H9 (cell line): Measurements from ENCODE around the gene MAD1L1. TPM values are rescaled to one million over a fixed set of nuclear protein-coding genes. Genes with fewer than 3 reads are reported as not detected.
A peak's percentile ranks its signal among the peaks of the same experiment; 100 is the strongest.

Experiments
- DNase-seq: peaks from one replicate; pipeline ENCODE4 v3.0.0-alpha.2; 2017
- H2AFZ ChIP-seq: one replicate; pipeline ENCODE4 v1.6.1; 2013; ENCODE audit warnings: mild to moderate bottlenecking, low read length, control low read depth, moderate library complexity
- H2AK5ac ChIP-seq: 2 replicates; pipeline ENCODE4 v1.6.1; 2013; ENCODE audit warnings: low read length, control low read depth, mixed read lengths; ENCODE audit not compliant: insufficient read length
- H2BK120ac ChIP-seq: one replicate; pipeline ENCODE4 v1.6.1; 2013; ENCODE audit warnings: low read depth, mild to moderate bottlenecking, low read length, control low read depth, inconsistent platforms; ENCODE audit not compliant: poor library complexity, severe bottlenecking
- H2BK12ac ChIP-seq: 2 replicates; pipeline ENCODE4 v1.6.1; 2013; ENCODE audit warnings: low read length, control low read depth, mixed read lengths, low read depth; ENCODE audit not compliant: insufficient read length
- H2BK15ac ChIP-seq: 2 replicates; pipeline ENCODE4 v1.6.1; 2013; ENCODE audit warnings: low read depth, low read length, control low read depth
- H2BK20ac ChIP-seq: one replicate; pipeline ENCODE4 v1.6.1; 2013; ENCODE audit warnings: low read depth, mild to moderate bottlenecking, low read length, control low read depth, inconsistent platforms; ENCODE audit not compliant: poor library complexity, severe bottlenecking
- H2BK5ac ChIP-seq: 2 replicates; pipeline ENCODE4 v1.6.1; 2013; ENCODE audit warnings: low read length, control low read depth, mixed read lengths; ENCODE audit not compliant: insufficient read length
- H3K14ac ChIP-seq: 2 replicates; pipeline ENCODE4 v1.6.1; 2013; ENCODE audit warnings: low read length, control low read depth; ENCODE audit not compliant: insufficient read depth
- H3K18ac ChIP-seq: 2 replicates; pipeline ENCODE4 v1.6.1; 2013; ENCODE audit warnings: low read depth, mild to moderate bottlenecking, mixed read lengths, low read length, control low read depth; ENCODE audit not compliant: insufficient read length
- H3K23ac ChIP-seq: 2 replicates; pipeline ENCODE4 v1.6.1; 2013; ENCODE audit warnings: low read length, control low read depth, mixed read lengths, low read depth; ENCODE audit not compliant: insufficient read length
- H3K23me2 ChIP-seq: 2 replicates; pipeline ENCODE4 v1.6.1; 2013; ENCODE audit warnings: low read depth, mild to moderate bottlenecking, mixed read lengths, low read length, control low read depth; ENCODE audit not compliant: insufficient read length, poor library complexity, severe bottlenecking
- H3K27ac ChIP-seq: 2 replicates; pipeline ENCODE4 v1.5.1; 2013; ENCODE audit warnings: low read length, control low read depth, mixed read lengths, low read depth; ENCODE audit not compliant: insufficient read length
- H3K27me3 ChIP-seq: 2 replicates; pipeline ENCODE4 v1.6.1; 2013; ENCODE audit warnings: low read length, control low read depth, inconsistent platforms; ENCODE audit not compliant: insufficient read depth
- H3K4ac ChIP-seq: 2 replicates; pipeline ENCODE4 v1.6.1; 2013; ENCODE audit warnings: low read depth, mild to moderate bottlenecking, control low read depth, inconsistent platforms, low read length, moderate library complexity
- H3K4me1 ChIP-seq: 2 replicates; pipeline ENCODE4 v1.6.1; 2013; ENCODE audit warnings: low read length, control low read depth, inconsistent platforms; ENCODE audit not compliant: insufficient read depth
- H3K4me2 ChIP-seq: 2 replicates; pipeline ENCODE4 v1.6.1; 2013; ENCODE audit warnings: low read length, control low read depth, mixed read lengths; ENCODE audit not compliant: insufficient read length, insufficient read depth
- H3K56ac ChIP-seq: 2 replicates; pipeline ENCODE4 v1.6.1; 2013; ENCODE audit warnings: low read depth, mild to moderate bottlenecking, mixed read lengths, low read length, control low read depth; ENCODE audit not compliant: insufficient read length
- H3K79me1 ChIP-seq: 2 replicates; pipeline ENCODE4 v1.6.1; 2013; ENCODE audit warnings: low read depth, mild to moderate bottlenecking, moderate library complexity, low read length, control low read depth, inconsistent platforms; ENCODE audit not compliant: insufficient read depth, poor library complexity, severe bottlenecking
- H3K79me2 ChIP-seq: 2 replicates; pipeline ENCODE4 v1.6.1; 2013; ENCODE audit warnings: low read length, control low read depth, inconsistent platforms; ENCODE audit not compliant: insufficient read depth
- H3K9ac ChIP-seq: 2 replicates; pipeline ENCODE4 v1.6.1; 2013; ENCODE audit warnings: low read length, control low read depth, mixed read lengths; ENCODE audit not compliant: insufficient read length; ENCODE audit errors: extremely low read depth
- H3K9me3 ChIP-seq: one replicate; pipeline ENCODE4 v1.6.1; 2013; ENCODE audit warnings: low read depth, low read length, inconsistent platforms; ENCODE audit not compliant: control insufficient read depth
- H3T11ph ChIP-seq: one replicate; pipeline ENCODE4 v1.6.1; 2013; ENCODE audit warnings: mild to moderate bottlenecking, low read length, control low read depth, inconsistent platforms
- H4K20me1 ChIP-seq: one replicate; pipeline ENCODE4 v1.6.1; 2013; ENCODE audit not compliant: control insufficient read depth, insufficient read length, insufficient read depth
- H4K5ac ChIP-seq: 2 replicates; pipeline ENCODE4 v1.6.1; 2013; ENCODE audit warnings: low read depth, mild to moderate bottlenecking, mixed read lengths, low read length, control low read depth; ENCODE audit not compliant: insufficient read length
- H4K8ac ChIP-seq: replicated peaks from 2 replicates; pipeline ENCODE4 v1.6.1; 2013; ENCODE audit warnings: low read length, control low read depth, mixed read lengths, low read depth; ENCODE audit not compliant: insufficient read length
- H4K91ac ChIP-seq: 2 replicates; pipeline ENCODE4 v1.6.1; 2013; ENCODE audit warnings: low read depth, mild to moderate bottlenecking, moderate library complexity, mixed read lengths, low read length, control low read depth; ENCODE audit not compliant: insufficient read length
- H3K27ac Mint-ChIP-seq, 3 experiments: 2 replicates in 2 of 3; 3 replicates in 1 of 3; pipeline ENCODE4 v1.8.0; 2020 to 2021; ENCODE audit warnings: mixed read lengths in 3 of 3, mild to moderate bottlenecking in 1 of 3, moderate library complexity in 1 of 3
- H3K27me3 Mint-ChIP-seq: 2 replicates; pipeline ENCODE4 v1.8.0; 2021; ENCODE audit warnings: low read depth, mild to moderate bottlenecking, moderate library complexity, mixed read lengths
- H3K36me3 Mint-ChIP-seq, 3 experiments: 2 replicates in 2 of 3; 3 replicates in 1 of 3; pipeline ENCODE4 v1.8.0; 2020 to 2021; ENCODE audit warnings: low read depth in 3 of 3, mixed read lengths in 3 of 3; ENCODE audit not compliant: insufficient read depth in 1 of 3
- H3K4me1 Mint-ChIP-seq, 2 experiments: 2 replicates each; pipeline ENCODE4 v1.8.0; 2020; ENCODE audit warnings: mixed read lengths in 2 of 2
- H3K4me3 Mint-ChIP-seq, 2 experiments: 2 replicates in 1 of 2; 3 replicates in 1 of 2; pipeline ENCODE4 v1.8.0; 2020 to 2021; ENCODE audit warnings: mild to moderate bottlenecking in 2 of 2, mixed read lengths in 2 of 2, moderate library complexity in 1 of 2
- H3K9me3 Mint-ChIP-seq, 2 experiments: 2 replicates in 1 of 2; 3 replicates in 1 of 2; pipeline ENCODE4 v1.8.0; 2020; ENCODE audit warnings: mild to moderate bottlenecking in 2 of 2, mixed read lengths in 2 of 2, moderate library complexity in 1 of 2
- WGBS: extraction: QIAGEN DNeasy Blood & Tissue Kit; methylation state at CpG from one replicate; pipeline ENCODE4 v1.1.7; 2013; ENCODE audit warnings: missing lambda C conversion rate, low lambda C conversion rate, mixed read lengths; ENCODE audit not compliant: insufficient read length; ENCODE audit errors: extremely low coverage; 5-methylcytosine and 5-hydroxymethylcytosine counted together
- total RNA-seq: library from RNA; stranded (reverse); gene quantifications from 2 replicates; pipeline ENCODE4 v1.2.1, GENCODE V29; 2021
- TF ChIP-seq, protein P1 (sequence below): fragments of 200-600 bp; sonication (generic); conservative IDR thresholded peaks from 3 replicates; pipeline ENCODE4 v1.8.0; 2021; ENCODE audit warnings: antibody characterized with exemption, mild to moderate bottlenecking

MAD1L1 gene
- total RNA-seq, 1 experiment from 2014 or later = 39.0 TPM

DNA sequence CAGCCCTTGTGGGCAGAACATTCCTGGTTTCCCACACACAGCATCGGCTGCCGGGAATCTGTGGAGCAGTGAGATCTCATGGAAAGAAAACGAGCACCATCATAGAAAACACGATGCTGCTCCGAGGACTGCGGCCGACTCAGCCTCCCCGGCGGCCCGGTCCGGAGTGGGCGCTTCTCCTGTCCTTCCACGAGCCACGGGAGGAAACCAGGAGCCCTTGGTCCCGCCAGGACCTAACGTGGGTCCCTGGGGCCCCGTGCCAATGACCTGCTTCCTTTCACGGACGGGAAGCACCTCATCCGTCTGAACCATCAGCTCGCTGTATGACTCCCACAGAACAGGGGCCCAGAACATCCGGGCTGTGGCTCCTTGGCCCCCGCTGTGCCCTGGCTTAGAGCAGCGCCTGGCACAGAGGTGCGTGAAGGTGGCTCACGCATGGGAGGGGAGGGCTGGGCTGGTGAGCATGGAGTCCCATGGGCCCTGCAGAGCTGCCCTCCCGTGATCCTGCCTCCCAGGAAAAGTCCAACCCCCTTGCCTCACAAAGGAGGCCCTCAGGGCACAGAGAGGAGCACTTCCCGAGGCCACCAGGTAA lies 280.5 kb downstream of the MAD1L1 start:
- Histone ChIP-seq H4K20me1 (no peaks in the 10 kb centered on the region), H3K4me1 (no peaks in the 10 kb centered on the region), H2AFZ (no peak overlapping the region), H3K27me3 (no peaks in the 10 kb centered on the region), H3T11ph (no peak overlapping the region), H3K23me2 (no peaks in the 10 kb centered on the region), H4K8ac (no peak overlapping the region), H3K56ac (no peak overlapping the region), H2BK15ac (no peak overlapping the region), H3K27ac (no peak overlapping the region), H3K4ac (no peak overlapping the region), H2BK20ac (no peak overlapping the region), H3K79me2 (no peaks in the 10 kb centered on the region), H3K14ac (no peak overlapping the region; the same call in 1 of the 2 replicates), H3K9ac (no peak overlapping the region), H4K91ac (no peak overlapping the region), H3K23ac (no peak overlapping the region), H2BK12ac (no peak overlapping the region), H4K5ac (no peak overlapping the region), H3K18ac (no peak overlapping the region), H2BK120ac (no peak overlapping the region), H3K4me2 (no peak overlapping the region), H2BK5ac (no peak overlapping the region), H3K9me3 (no peaks in the 10 kb centered on the region), H2AK5ac (no peak overlapping the region), H3K79me1 (no peaks in the 10 kb centered on the region)
- no peaks in the 10 kb centered on the region for H3K4me1 Mint-ChIP-seq
- peak overlapping the region in 2 of 3 experiments; percentile 77 to 94; a peak in 3 of 7 replicates for H3K27ac Mint-ChIP-seq
- WGBS = no CpG with 5 or more reads among the region's 28 CpGs
- H3K36me3 Mint-ChIP-seq = peaks cover 0 to 4% (median 2%) of the 10 kb centered on the region in 3 experiments; a peak in 4 of 7 replicates
- DNase-seq = no peak
- H3K9me3 Mint-ChIP-seq = no peaks in the 10 kb centered on the region
- no peaks in the 10 kb centered on the region for H3K27me3 Mint-ChIP-seq
- no peak overlapping the region for H3K4me3 Mint-ChIP-seq
- TF ChIP-seq, protein P1, sequence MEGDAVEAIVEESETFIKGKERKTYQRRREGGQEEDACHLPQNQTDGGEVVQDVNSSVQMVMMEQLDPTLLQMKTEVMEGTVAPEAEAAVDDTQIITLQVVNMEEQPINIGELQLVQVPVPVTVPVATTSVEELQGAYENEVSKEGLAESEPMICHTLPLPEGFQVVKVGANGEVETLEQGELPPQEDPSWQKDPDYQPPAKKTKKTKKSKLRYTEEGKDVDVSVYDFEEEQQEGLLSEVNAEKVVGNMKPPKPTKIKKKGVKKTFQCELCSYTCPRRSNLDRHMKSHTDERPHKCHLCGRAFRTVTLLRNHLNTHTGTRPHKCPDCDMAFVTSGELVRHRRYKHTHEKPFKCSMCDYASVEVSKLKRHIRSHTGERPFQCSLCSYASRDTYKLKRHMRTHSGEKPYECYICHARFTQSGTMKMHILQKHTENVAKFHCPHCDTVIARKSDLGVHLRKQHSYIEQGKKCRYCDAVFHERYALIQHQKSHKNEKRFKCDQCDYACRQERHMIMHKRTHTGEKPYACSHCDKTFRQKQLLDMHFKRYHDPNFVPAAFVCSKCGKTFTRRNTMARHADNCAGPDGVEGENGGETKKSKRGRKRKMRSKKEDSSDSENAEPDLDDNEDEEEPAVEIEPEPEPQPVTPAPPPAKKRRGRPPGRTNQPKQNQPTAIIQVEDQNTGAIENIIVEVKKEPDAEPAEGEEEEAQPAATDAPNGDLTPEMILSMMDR = no peak
